ENCODE results near the gene GPC6.

Gene GPC6

GRCh38 chr13:93216122-93216521 lies 10.5 kb upstream of the GPC6 start:
- H3K27me3 ChIP-seq (ENCODE audit: control insufficient read depth in 1 of 2, insufficient read depth in 2 of 2, low read length in 2 of 2): no peaks in the 10 kb centered on the region
- no peaks in the 10 kb centered on the region for H3K4me1 ChIP-seq (ENCODE audit: control insufficient read depth in 1 of 2, insufficient read depth in 2 of 2, low read length in 2 of 2)
- H3K9me3 ChIP-seq (ENCODE audit: control insufficient read depth in 1 of 2, low read length in 2 of 2): no peaks in the 10 kb centered on the region
- H3K36me3 ChIP-seq (ENCODE audit: control insufficient read depth in 1 of 2, insufficient read depth in 2 of 2, low read length in 2 of 2): no peaks in the 10 kb centered on the region
- H3K27ac ChIP-seq (ENCODE audit: low read depth, low read length): no peak overlapping the region
- no peak overlapping the region for H3K4me3 ChIP-seq (ENCODE audit: low read depth in 1 of 2, low read length in 2 of 2)
- no peak overlapping the region for H3K9ac ChIP-seq (ENCODE audit: low read depth in 1 of 2, low read length in 2 of 2)

GRCh38 chr13:93217721-93218261 lies 8.8 kb upstream of the GPC6 start:
- Histone ChIP-seq H3K4me1 (ENCODE audit: control insufficient read depth in 1 of 2, insufficient read depth in 2 of 2, low read length in 2 of 2) (no peaks in the 10 kb centered on the region), H3K27ac (ENCODE audit: low read depth, low read length) (no peak overlapping the region), H3K27me3 (ENCODE audit: control insufficient read depth in 1 of 2, insufficient read depth in 2 of 2, low read length in 2 of 2) (no peaks in the 10 kb centered on the region), H3K9ac (ENCODE audit: low read depth in 1 of 2, low read length in 2 of 2) (no peak overlapping the region), H3K36me3 (ENCODE audit: control insufficient read depth in 1 of 2, insufficient read depth in 2 of 2, low read length in 2 of 2) (no peaks in the 10 kb centered on the region), H3K9me3 (ENCODE audit: control insufficient read depth in 1 of 2, low read length in 2 of 2) (no peaks in the 10 kb centered on the region), H3K4me3 (ENCODE audit: low read depth in 1 of 2, low read length in 2 of 2) (no peak overlapping the region)

GRCh38 chr13:93218583-93218982 lies 8.0 kb upstream of the GPC6 start:
- H3K4me1 ChIP-seq (ENCODE audit: control insufficient read depth in 1 of 2, insufficient read depth in 2 of 2, low read length in 2 of 2): no peaks in the 10 kb centered on the region
- no peak overlapping the region for H3K27ac ChIP-seq (ENCODE audit: low read depth, low read length)
- no peaks in the 10 kb centered on the region for H3K9me3 ChIP-seq (ENCODE audit: control insufficient read depth in 1 of 2, low read length in 2 of 2)
- no peak overlapping the region for H3K9ac ChIP-seq (ENCODE audit: low read depth in 1 of 2, low read length in 2 of 2)
- H3K27me3 ChIP-seq (ENCODE audit: control insufficient read depth in 1 of 2, insufficient read depth in 2 of 2, low read length in 2 of 2): no peaks in the 10 kb centered on the region
- H3K4me3 ChIP-seq (ENCODE audit: low read depth in 1 of 2, low read length in 2 of 2): no peak overlapping the region
- H3K36me3 ChIP-seq (ENCODE audit: control insufficient read depth in 1 of 2, insufficient read depth in 2 of 2, low read length in 2 of 2): no peaks in the 10 kb centered on the region

- Histone ChIP-seq H3K4me1 (ENCODE audit: control insufficient read depth in 1 of 2, insufficient read depth in 2 of 2, low read length in 2 of 2) (no peaks in the 10 kb centered on the region), H3K27ac (ENCODE audit: low read depth, low read length) (no peak overlapping the region), H3K36me3 (ENCODE audit: control insufficient read depth in 1 of 2, insufficient read depth in 2 of 2, low read length in 2 of 2) (no peaks in the 10 kb centered on the region), H3K9me3 (ENCODE audit: control insufficient read depth in 1 of 2, low read length in 2 of 2) (no peaks in the 10 kb centered on the region), H3K9ac (ENCODE audit: low read depth in 1 of 2, low read length in 2 of 2) (no peak overlapping the region), H3K4me3 (ENCODE audit: low read depth in 1 of 2, low read length in 2 of 2) (no peak overlapping the region), H3K27me3 (ENCODE audit: control insufficient read depth in 1 of 2, insufficient read depth in 2 of 2, low read length in 2 of 2) (no peaks in the 10 kb centered on the region)
These were observed 6.5 kb upstream of the GPC6 start for GRCh38 chr13:93220073-93220472.

- Histone ChIP-seq H3K4me1 (ENCODE audit: control insufficient read depth in 1 of 2, insufficient read depth in 2 of 2, low read length in 2 of 2) (no peaks in the 10 kb centered on the region), H3K4me3 (ENCODE audit: low read depth in 1 of 2, low read length in 2 of 2) (no peak overlapping the region), H3K9ac (ENCODE audit: low read depth in 1 of 2, low read length in 2 of 2) (no peak overlapping the region), H3K36me3 (ENCODE audit: control insufficient read depth in 1 of 2, insufficient read depth in 2 of 2, low read length in 2 of 2) (no peaks in the 10 kb centered on the region), H3K27ac (ENCODE audit: low read depth, low read length) (no peak overlapping the region), H3K9me3 (ENCODE audit: control insufficient read depth in 1 of 2, low read length in 2 of 2) (no peaks in the 10 kb centered on the region), H3K27me3 (ENCODE audit: control insufficient read depth in 1 of 2, insufficient read depth in 2 of 2, low read length in 2 of 2) (peaks cover 6 to 13% of the 10 kb centered on the region in 2 donors)
These were observed 3.6 kb upstream of the GPC6 start for GRCh38 chr13:93222976-93223375.

- Histone ChIP-seq H3K27me3 (ENCODE audit: control insufficient read depth in 1 of 2, insufficient read depth in 2 of 2, low read length in 2 of 2) (peaks cover 6 to 28% of the 10 kb centered on the region in 2 donors), H3K9me3 (ENCODE audit: control insufficient read depth in 1 of 2, low read length in 2 of 2) (no peaks in the 10 kb centered on the region), H3K4me3 (ENCODE audit: low read depth in 1 of 2, low read length in 2 of 2) (no peak overlapping the region), H3K4me1 (ENCODE audit: control insufficient read depth in 1 of 2, insufficient read depth in 2 of 2, low read length in 2 of 2) (no peaks in the 10 kb centered on the region), H3K36me3 (ENCODE audit: control insufficient read depth in 1 of 2, insufficient read depth in 2 of 2, low read length in 2 of 2) (no peaks in the 10 kb centered on the region), H3K9ac (ENCODE audit: low read depth in 1 of 2, low read length in 2 of 2) (no peak overlapping the region), H3K27ac (ENCODE audit: low read depth, low read length) (no peak overlapping the region)
These were observed 2.1 kb upstream of the GPC6 start for GRCh38 chr13:93224535-93224934.

GRCh38 chr13:93225610-93226009 lies 997 bp upstream of the GPC6 start:
- Histone ChIP-seq H3K27me3 (ENCODE audit: control insufficient read depth in 1 of 2, insufficient read depth in 2 of 2, low read length in 2 of 2) (peaks cover 6 to 33% of the 10 kb centered on the region in 2 donors), H3K9me3 (ENCODE audit: control insufficient read depth in 1 of 2, low read length in 2 of 2) (no peaks in the 10 kb centered on the region), H3K4me3 (ENCODE audit: low read depth in 1 of 2, low read length in 2 of 2) (no peak overlapping the region), H3K36me3 (ENCODE audit: control insufficient read depth in 1 of 2, insufficient read depth in 2 of 2, low read length in 2 of 2) (no peaks in the 10 kb centered on the region), H3K4me1 (ENCODE audit: control insufficient read depth in 1 of 2, insufficient read depth in 2 of 2, low read length in 2 of 2) (no peaks in the 10 kb centered on the region), H3K9ac (ENCODE audit: low read depth in 1 of 2, low read length in 2 of 2) (no peak overlapping the region), H3K27ac (ENCODE audit: low read depth, low read length) (no peak overlapping the region)

GRCh38 chr13:93226065-93226622 lies 463 bp upstream of the GPC6 start:
- Histone ChIP-seq H3K9me3 (ENCODE audit: control insufficient read depth in 1 of 2, low read length in 2 of 2) (no peaks in the 10 kb centered on the region), H3K4me3 (ENCODE audit: low read depth in 1 of 2, low read length in 2 of 2) (peak overlapping the region in 1 of 2 donors; percentile 61), H3K36me3 (ENCODE audit: control insufficient read depth in 1 of 2, insufficient read depth in 2 of 2, low read length in 2 of 2) (no peaks in the 10 kb centered on the region), H3K27me3 (ENCODE audit: control insufficient read depth in 1 of 2, insufficient read depth in 2 of 2, low read length in 2 of 2) (peaks cover 6 to 34% of the 10 kb centered on the region in 2 donors), H3K27ac (ENCODE audit: low read depth, low read length) (no peak overlapping the region), H3K9ac (ENCODE audit: low read depth in 1 of 2, low read length in 2 of 2) (no peak overlapping the region), H3K4me1 (ENCODE audit: control insufficient read depth in 1 of 2, insufficient read depth in 2 of 2, low read length in 2 of 2) (no peaks in the 10 kb centered on the region)

GRCh38 chr13:93227280-93227877 lies 772 bp downstream of the GPC6 start:
- no peak overlapping the region for H3K27ac ChIP-seq (ENCODE audit: low read depth, low read length)
- peak overlapping the region in 1 of 2 donors; percentile 8 for H3K9ac ChIP-seq (ENCODE audit: low read depth in 1 of 2, low read length in 2 of 2)
- H3K9me3 ChIP-seq (ENCODE audit: control insufficient read depth in 1 of 2, low read length in 2 of 2): no peaks in the 10 kb centered on the region
- H3K27me3 ChIP-seq (ENCODE audit: control insufficient read depth in 1 of 2, insufficient read depth in 2 of 2, low read length in 2 of 2): peaks cover 6 to 34% of the 10 kb centered on the region in 2 donors
- H3K36me3 ChIP-seq (ENCODE audit: control insufficient read depth in 1 of 2, insufficient read depth in 2 of 2, low read length in 2 of 2): no peaks in the 10 kb centered on the region
- no peaks in the 10 kb centered on the region for H3K4me1 ChIP-seq (ENCODE audit: control insufficient read depth in 1 of 2, insufficient read depth in 2 of 2, low read length in 2 of 2)
- H3K4me3 ChIP-seq (ENCODE audit: low read depth in 1 of 2, low read length in 2 of 2): peak overlapping the region; percentile 45 to 61

GRCh38 chr13:93227878-93228642 lies 1.5 kb downstream of the GPC6 start:
- no peaks in the 10 kb centered on the region for H3K4me1 ChIP-seq (ENCODE audit: control insufficient read depth in 1 of 2, insufficient read depth in 2 of 2, low read length in 2 of 2)
- H3K27ac ChIP-seq (ENCODE audit: low read depth, low read length): no peak overlapping the region
- peaks cover 6 to 34% of the 10 kb centered on the region in 2 donors for H3K27me3 ChIP-seq (ENCODE audit: control insufficient read depth in 1 of 2, insufficient read depth in 2 of 2, low read length in 2 of 2)
- H3K4me3 ChIP-seq (ENCODE audit: low read depth in 1 of 2, low read length in 2 of 2): peak overlapping the region; percentile 52 to 61
- no peaks in the 10 kb centered on the region for H3K36me3 ChIP-seq (ENCODE audit: control insufficient read depth in 1 of 2, insufficient read depth in 2 of 2, low read length in 2 of 2)
- peak overlapping the region in 1 of 2 donors; percentile 6 for H3K9ac ChIP-seq (ENCODE audit: low read depth in 1 of 2, low read length in 2 of 2)
- no peaks in the 10 kb centered on the region for H3K9me3 ChIP-seq (ENCODE audit: control insufficient read depth in 1 of 2, low read length in 2 of 2)

All from duodenal mucosa (tissue), 2 donors.